SK-N-MC (cell line): ENCODE measurements around the gene MBD3L2.
"Not testable (repeated sequence)": the region's sequence is repeated elsewhere in the genome, so short reads cannot be mapped to it uniquely, and the experiment has no call there.

Experiments
- DNase-seq: peaks from one replicate; pipeline ENCODE4 v3.0.0-alpha.2; 2011; ENCODE audit warnings: low read depth, low spot score
- H3K27ac ChIP-seq: fragments of 200-600 bp; sonication (generic); 2 replicates; pipeline ENCODE4 v1.5.1; 2016; ENCODE audit warnings: mixed run types
- H3K36me3 ChIP-seq: fragments of 200-600 bp; sonication (generic); 2 replicates; pipeline ENCODE4 v1.6.1; 2017; ENCODE audit warnings: antibody characterized with exemption, low read length, mixed read lengths; ENCODE audit not compliant: insufficient read depth
- H3K4me3 ChIP-seq: fragments of 200-600 bp; sonication (generic); 2 replicates; pipeline ENCODE4 v1.5.1; 2016
- H3K9ac ChIP-seq: fragments of 200-600 bp; sonication (generic); 2 replicates; pipeline ENCODE4 v1.8.0; 2017; ENCODE audit warnings: mixed run types, mixed read lengths; ENCODE audit not compliant: insufficient read length
- H3K9me3 ChIP-seq: fragments of 200-600 bp; sonication (generic); 2 replicates; pipeline ENCODE4 v1.6.1; 2017; ENCODE audit warnings: low read depth, mild to moderate bottlenecking, antibody characterized with exemption, low read length, moderate library complexity, mixed read lengths
- EZH2 ChIP-seq: fragments of 200-600 bp; sonication (generic); IDR thresholded peaks from one replicate; pipeline ENCODE4 v1.6.1; 2017; ENCODE audit warnings: antibody characterized with exemption
- FOXP2 ChIP-seq: optimal IDR thresholded peaks from 2 replicates; pipeline ENCODE3; 2011; ENCODE audit warnings: mild to moderate bottlenecking, moderate library complexity; ENCODE audit not compliant: insufficient read depth; ENCODE audit errors: extremely low read length, control extremely low read depth
- POLR2AphosphoS5 ChIP-seq: IDR thresholded peaks from 2 replicates; pipeline ENCODE4 v1.6.1; 2012; ENCODE audit warnings: mild to moderate bottlenecking, low read depth, low read length, borderline replicate concordance

MBD3L2 gene

DNA sequence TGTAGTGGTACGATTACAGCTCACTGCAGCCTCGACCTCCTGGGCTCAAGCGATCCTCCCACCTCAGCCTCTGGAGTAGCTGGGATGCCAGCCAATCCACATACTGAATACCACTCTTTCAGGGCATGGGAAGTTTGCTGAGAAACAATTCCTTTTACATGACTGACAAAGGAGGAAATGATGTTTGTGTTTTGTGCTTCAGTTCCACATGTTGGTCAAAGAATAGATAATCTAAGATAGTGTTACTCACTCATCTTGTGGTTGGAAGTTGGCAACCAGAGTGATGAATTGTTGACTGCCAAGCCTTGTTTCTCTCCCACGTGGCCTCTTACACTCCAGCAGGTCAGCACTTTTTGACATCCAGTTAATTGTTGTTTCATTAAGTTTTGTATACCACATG, 35.4 kb upstream of the MBD3L2 start:
- no peak for DNase-seq
- H3K9ac ChIP-seq: no peak overlapping the region
- H3K36me3 ChIP-seq: no peaks in the 10 kb centered on the region
- H3K9me3 ChIP-seq: no peaks in the 10 kb centered on the region
- TF ChIP-seq POLR2AphosphoS5 (no peak), FOXP2 (no peak), EZH2 (no peak)
- no peak overlapping the region for H3K4me3 ChIP-seq
- H3K27ac ChIP-seq: no peak overlapping the region

DNA sequence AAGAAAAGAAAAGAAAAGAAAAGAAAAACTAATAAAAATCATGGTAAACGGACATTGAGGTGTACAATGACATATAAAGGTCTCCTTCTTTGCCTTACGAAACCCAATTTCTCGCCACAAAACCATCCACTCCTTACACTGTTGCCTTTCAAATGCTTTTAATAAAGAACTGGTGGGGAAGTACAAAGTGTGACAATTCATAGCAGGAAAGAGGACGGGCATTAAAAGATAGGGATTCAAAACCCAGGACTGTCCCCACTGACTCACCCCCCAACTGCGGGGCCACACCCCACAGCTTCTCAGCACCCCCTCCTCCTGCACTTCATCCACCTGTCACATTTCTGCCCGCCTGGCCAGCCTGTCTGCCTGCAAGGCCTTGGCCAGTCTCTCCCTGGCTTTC, 30.3 kb upstream of the MBD3L2 start:
- Histone ChIP-seq H3K9ac (no peak overlapping the region), H3K27ac (no peak overlapping the region), H3K36me3 (no peaks in the 10 kb centered on the region), H3K9me3 (no peaks in the 10 kb centered on the region), H3K4me3 (no peak overlapping the region)
- no peak for TF ChIP-seq FOXP2
- no peak for TF ChIP-seq EZH2
- TF ChIP-seq POLR2AphosphoS5: no peak
- DNase-seq: no peak

DNA sequence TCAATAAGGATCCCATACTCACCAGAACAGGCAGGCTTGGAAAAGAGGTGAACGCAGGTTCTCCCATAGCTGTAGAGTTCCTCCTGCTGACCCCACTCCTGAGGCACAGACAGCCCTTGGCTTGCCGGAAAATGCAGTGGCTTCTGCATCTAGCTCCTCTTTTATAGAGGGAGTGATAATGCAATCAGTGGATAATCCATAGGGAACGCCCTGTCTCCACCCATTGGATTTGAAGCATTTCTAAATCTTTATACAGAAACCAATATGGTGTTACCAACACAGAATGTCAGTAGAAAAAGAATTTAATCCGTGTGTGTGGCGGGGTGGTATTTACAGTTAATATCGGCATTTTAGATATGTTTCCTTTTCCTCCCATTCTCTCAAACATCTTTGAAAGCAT, 27.8 kb upstream of the MBD3L2 start, which contains the start of gene MBD3L2B:
Gene MBD3L2B, minus strand, starts transcription at position 101 of the 400 bp plus-strand sequence. Its CDS starts 34 bp downstream, at position 67.
- not testable (repeated sequence) for H3K27ac ChIP-seq, H3K9me3 ChIP-seq, H3K4me3 ChIP-seq, H3K36me3 ChIP-seq, H3K9ac ChIP-seq, DNase-seq

DNA sequence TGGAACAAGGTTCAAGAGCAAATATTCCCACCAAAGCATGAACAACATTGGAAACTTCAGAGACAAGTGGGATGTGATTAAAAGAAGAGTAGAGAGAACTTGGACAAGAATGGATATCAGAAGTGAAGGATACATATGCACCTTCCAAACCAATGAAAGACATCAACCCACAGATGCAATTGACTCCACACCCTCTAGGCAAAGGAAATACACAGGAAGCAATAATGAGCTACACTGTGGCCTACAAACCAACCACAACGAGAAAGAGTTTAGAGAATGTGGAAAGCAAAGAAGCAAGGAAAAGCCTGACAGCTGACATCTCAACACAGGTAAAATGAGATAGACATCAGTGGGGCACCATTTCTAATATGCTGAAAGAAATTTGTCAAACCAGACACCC, 20.3 kb upstream of the MBD3L2 start:
- H3K36me3 ChIP-seq, DNase-seq: not testable (repeated sequence)

DNA sequence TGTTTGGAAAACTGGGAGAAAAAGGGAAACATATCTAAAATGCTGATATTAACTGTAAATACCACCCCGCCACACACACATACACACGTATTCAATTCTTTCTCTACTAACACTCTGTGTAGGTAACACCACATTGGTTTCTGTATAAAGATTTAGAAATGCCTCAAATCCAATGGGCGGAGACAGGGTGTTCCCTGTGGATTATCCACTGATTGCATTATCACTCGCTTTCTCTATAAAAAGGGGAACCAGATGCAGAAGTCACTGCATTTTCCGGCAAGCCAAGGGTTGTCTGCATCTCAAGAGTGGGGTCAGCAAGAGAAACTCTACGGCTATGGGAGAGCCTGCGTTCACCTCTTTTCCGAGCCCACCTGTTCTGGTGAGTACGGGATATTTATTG, 18.8 kb upstream of the MBD3L2 start, which contains the start of gene MBD3L5:
Gene MBD3L5, plus strand, starts transcription at position 301 of the 400 bp plus-strand sequence. Its CDS starts 34 bp downstream, at position 335.
- H3K9ac ChIP-seq, H3K27ac ChIP-seq, H3K9me3 ChIP-seq, H3K4me3 ChIP-seq, H3K36me3 ChIP-seq, DNase-seq: not testable (repeated sequence)

More for the DNA sequence above, 20.3 kb upstream of the MBD3L2 start:
- not testable (repeated sequence) for H3K9ac ChIP-seq, H3K27ac ChIP-seq, H3K4me3 ChIP-seq, H3K9me3 ChIP-seq

DNA sequence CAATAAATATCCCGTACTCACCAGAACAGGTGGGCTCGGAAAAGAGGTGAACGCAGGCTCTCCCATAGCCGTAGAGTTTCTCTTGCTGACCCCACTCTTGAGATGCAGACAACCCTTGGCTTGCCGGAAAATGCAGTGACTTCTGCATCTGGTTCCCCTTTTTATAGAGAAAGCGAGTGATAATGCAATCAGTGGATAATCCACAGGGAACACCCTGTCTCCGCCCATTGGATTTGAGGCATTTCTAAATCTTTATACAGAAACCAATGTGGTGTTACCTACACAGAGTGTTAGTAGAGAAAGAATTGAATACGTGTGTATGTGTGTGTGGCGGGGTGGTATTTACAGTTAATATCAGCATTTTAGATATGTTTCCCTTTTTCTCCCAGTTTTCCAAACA, 9.0 kb upstream of the MBD3L2 start, which contains the start of gene MBD3L4:
Gene MBD3L4, minus strand, starts transcription at position 101 of the 400 bp plus-strand sequence. Its CDS starts 35 bp downstream, at position 66.
- H3K4me3 ChIP-seq, H3K36me3 ChIP-seq, DNase-seq, H3K27ac ChIP-seq, H3K9ac ChIP-seq, H3K9me3 ChIP-seq: not testable (repeated sequence)

DNA sequence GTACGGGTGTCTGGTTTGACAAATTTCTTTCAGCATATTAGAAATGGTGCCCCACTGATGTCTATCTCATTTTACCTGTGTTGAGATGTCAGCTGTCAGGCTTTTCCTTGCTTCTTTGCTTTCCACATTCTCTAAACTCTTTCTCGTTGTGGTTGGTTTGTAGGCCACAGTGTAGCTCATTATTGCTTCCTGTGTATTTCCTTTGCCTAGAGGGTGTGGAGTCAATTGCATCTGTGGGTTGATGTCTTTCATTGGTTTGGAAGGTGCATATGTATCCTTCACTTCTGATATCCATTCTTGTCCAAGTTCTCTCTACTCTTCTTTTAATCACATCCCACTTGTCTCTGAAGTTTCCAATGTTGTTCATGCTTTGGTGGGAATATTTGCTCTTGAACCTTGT, 7.6 kb upstream of the MBD3L2 start:
- not testable (repeated sequence) for H3K9me3 ChIP-seq, H3K36me3 ChIP-seq, H3K9ac ChIP-seq, H3K27ac ChIP-seq, DNase-seq, H3K4me3 ChIP-seq

DNA sequence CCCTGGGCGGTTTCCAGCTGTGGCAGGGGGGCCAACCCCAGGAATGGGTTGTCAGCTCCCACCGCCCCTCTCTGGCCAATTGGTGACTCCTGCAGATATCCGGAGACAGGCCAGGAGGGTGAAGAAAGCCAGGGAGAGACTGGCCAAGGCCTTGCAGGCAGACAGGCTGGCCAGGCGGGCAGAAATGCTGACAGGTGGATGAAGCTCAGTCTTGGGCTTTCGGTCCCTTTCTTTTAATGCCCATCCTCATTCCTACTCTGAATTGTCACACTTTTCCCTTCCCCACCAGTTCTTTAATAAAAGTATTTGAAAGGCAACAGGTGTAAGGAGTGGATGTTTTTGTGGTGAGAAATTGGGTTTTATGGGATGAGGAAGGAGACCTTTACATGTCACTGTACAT, 2.3 kb downstream of the MBD3L2 start:
- not testable (repeated sequence) for H3K9ac ChIP-seq, H3K36me3 ChIP-seq, H3K9me3 ChIP-seq, H3K27ac ChIP-seq, H3K4me3 ChIP-seq, DNase-seq

DNA sequence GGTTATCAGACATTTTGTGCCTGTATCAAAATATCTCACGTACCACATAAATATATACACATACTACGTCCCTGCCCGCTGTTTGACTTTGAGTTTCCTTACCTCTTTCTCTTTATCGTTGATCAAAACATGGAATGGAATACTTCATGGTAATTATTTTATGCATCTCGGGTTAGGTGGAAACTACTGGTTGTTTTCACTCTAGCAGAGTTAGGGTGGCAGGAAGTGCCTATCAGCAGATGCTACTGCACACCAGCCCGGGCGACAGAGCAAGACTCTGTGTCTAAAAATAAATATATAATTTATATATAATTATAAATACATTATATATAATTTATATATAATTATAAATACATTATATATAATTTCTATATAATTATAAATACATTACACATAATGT, 3.8 kb downstream of the MBD3L2 start:
- not testable (repeated sequence) for H3K4me3 ChIP-seq, H3K27ac ChIP-seq, DNase-seq, H3K9me3 ChIP-seq, H3K36me3 ChIP-seq, H3K9ac ChIP-seq

DNA sequence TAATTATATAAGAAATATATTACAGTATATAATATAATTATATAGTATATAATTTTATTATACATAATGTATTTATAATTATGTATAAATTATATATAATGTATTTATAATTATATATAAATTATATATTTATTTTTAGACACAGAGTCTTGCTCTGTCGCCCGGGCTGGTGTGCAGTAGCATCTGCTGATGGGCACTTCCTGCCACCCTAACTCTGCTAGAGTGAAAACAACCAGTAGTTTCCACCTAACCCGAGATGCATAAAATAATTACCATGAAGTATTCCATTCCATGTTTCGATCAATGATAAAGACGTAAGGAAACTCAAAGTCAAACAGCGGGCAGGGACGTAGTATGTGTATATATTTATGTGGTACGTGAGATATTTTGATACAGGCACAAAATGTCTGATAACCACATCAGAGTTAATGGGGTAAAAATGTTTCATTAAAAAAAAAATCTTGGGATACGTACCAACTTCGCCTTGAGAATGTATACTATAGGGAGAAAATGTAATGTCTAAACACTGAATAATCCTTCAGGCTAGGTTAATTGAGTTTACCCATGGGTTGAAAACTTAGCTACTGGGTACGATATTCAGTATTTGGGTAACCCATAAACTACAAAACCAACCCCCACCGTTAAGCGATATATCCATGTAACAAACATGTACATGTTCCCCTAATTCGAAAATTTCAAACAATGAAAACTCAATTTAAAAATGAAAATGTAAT, 5.7 kb downstream of the MBD3L2 start:
- H3K36me3 ChIP-seq, H3K4me3 ChIP-seq, H3K27ac ChIP-seq, H3K9ac ChIP-seq, DNase-seq, H3K9me3 ChIP-seq: not testable (repeated sequence)

DNA sequence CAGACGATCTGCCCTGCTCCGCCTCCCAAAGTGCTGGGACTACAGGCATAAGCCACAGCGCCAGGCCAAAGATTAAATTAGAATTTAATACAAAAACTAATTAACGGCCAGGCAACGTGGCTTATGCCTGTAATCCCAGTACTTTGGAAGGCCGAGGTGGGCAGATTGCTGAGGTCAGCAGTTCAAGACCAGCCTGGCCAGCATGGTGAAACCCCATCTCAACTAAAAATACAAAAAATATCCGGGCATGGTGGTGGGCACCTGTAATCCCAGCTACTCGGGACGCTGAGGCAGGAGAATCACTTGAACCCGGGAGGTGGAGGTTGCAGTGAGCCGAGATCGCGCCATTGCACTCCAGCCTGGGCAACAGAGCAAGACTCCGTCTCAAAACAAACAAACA, 6.6 kb downstream of the MBD3L2 start:
- not testable (repeated sequence) for H3K4me3 ChIP-seq, H3K36me3 ChIP-seq, DNase-seq, H3K27ac ChIP-seq, H3K9me3 ChIP-seq, H3K9ac ChIP-seq

DNA sequence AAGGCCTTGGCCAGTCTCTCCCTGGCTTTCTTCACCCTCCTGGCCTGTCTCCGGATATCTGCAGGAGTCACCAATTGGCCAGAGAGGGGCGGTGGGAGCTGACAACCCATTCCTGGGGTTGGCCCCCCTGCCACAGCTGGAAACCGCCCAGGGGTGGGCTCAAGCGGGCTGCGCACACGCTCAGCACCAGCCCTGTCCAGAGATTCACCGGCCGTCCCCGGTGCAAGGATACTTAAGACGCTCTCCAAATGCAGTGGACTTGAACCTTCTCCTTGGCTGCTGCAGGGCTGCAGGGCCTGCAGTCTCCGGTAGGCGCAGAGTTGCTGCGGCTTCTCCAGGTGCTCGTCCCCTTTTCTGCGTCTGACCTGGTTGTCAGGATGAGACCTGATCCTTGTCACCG, 7.2 kb downstream of the MBD3L2 start:
- not testable (repeated sequence) for H3K9me3 ChIP-seq, H3K27ac ChIP-seq, H3K9ac ChIP-seq, DNase-seq, H3K4me3 ChIP-seq, H3K36me3 ChIP-seq

DNA sequence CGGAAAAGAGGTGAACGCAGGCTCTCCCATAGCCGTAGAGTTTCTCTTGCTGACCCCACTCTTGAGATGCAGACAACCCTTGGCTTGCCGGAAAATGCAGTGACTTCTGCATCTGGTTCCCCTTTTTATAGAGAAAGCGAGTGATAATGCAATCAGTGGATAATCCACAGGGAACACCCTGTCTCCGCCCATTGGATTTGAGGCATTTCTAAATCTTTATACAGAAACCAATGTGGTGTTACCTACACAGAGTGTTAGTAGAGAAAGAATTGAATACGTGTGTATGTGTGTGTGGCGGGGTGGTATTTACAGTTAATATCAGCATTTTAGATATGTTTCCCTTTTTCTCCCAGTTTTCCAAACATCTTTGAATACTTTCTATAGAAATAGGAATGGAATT, 9.5 kb downstream of the MBD3L2 start, which contains the start of gene MBD3L3:
Gene MBD3L3, minus strand, starts transcription at position 101 of the 400 bp plus-strand sequence. Its CDS starts 71 bp downstream, at position 30.
- H3K27ac ChIP-seq, H3K4me3 ChIP-seq, H3K36me3 ChIP-seq, DNase-seq, H3K9ac ChIP-seq, H3K9me3 ChIP-seq: not testable (repeated sequence)

DNA sequence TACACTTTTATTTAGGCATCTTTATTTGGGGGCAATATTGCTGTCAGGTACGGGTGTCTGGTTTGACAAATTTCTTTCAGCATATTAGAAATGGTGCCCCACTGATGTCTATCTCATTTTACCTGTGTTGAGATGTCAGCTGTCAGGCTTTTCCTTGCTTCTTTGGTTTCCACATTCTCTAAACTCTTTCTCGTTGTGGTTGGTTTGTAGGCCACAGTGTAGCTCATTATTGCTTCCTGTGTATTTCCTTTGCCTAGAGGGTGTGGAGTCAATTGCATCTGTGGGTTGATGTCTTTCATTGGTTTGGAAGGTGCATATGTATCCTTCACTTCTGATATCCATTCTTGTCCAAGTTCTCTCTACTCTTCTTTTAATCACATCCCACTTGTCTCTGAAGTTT, 10.9 kb downstream of the MBD3L2 start:
- H3K9ac ChIP-seq, H3K36me3 ChIP-seq, H3K27ac ChIP-seq, H3K4me3 ChIP-seq, H3K9me3 ChIP-seq, DNase-seq: not testable (repeated sequence)
